ENCODE results near the gene ALCAM.
"Not testable (repeated sequence)": the region's sequence is repeated elsewhere in the genome, so short reads cannot be mapped to it uniquely, and the experiment has no call there.

GRCh38 chr3:105603516-105603915, 236.8 kb downstream of the ALCAM start:
- TF ChIP-seq CTCF, POLR2A (IDR thresholded peaks at IDR 0.05): not testable (repeated sequence)

All from Peyer's patch (tissue), 4 donors.